ENCODE data around the gene HDLBP.

DNA sequence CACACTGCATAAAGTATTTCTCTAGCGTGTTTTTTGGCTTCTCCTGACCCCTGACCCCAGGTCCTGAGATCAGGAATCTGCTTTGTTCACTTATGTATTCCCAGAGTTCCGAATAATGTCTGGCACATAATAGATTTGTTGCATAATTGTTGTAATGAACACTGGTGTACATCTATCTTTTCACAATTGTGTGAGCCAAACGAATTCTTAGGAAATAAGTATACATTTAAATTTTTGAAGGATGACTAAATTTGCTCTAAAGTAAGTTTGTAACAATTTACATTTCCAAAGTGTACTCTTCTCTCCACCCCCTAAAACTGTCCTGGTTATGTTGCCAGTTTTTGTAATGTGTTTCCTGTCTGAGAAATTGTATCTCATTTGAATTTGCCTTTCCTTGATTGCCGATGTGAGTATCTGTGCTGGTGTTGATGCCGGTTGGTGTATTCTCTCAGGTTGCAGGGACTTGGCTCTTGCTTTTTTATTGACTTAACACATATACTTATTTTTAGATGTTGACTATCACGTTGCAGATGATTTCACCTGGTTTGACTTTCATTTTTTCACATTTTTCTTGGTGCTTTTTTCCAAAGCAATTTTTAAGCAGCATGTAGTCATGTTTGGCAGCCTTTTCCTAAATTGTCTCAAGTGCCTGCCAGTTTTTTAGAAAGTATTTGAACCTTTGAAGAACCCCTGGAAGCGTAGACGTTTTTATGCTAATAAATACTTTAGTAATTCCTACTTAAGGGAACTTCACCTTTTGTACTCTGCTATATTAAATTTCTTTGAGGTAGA, 24.6 kb upstream of the HDLBP start:
- TF ChIP-seq, protein P1, sequence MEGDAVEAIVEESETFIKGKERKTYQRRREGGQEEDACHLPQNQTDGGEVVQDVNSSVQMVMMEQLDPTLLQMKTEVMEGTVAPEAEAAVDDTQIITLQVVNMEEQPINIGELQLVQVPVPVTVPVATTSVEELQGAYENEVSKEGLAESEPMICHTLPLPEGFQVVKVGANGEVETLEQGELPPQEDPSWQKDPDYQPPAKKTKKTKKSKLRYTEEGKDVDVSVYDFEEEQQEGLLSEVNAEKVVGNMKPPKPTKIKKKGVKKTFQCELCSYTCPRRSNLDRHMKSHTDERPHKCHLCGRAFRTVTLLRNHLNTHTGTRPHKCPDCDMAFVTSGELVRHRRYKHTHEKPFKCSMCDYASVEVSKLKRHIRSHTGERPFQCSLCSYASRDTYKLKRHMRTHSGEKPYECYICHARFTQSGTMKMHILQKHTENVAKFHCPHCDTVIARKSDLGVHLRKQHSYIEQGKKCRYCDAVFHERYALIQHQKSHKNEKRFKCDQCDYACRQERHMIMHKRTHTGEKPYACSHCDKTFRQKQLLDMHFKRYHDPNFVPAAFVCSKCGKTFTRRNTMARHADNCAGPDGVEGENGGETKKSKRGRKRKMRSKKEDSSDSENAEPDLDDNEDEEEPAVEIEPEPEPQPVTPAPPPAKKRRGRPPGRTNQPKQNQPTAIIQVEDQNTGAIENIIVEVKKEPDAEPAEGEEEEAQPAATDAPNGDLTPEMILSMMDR (IDR thresholded peaks at IDR 0.05) = no peak
- no peak for TF ChIP-seq POLR2A (IDR thresholded peaks at IDR 0.05)

Data from Peyer's patch (tissue), 4 donors.